Measurements from ENCODE around the gene FBXO46. TPM values are rescaled to one million over a fixed set of nuclear protein-coding genes. Genes with fewer than 3 reads are reported as not detected.

Gene FBXO46
- total and polyA plus RNA-seq, 2 donors (not counting 3 experiments of a cell fraction or from before 2014, with no cell fraction given) = 7.7 to 21.2 TPM

GRCh38 chr19:45763691-45764294, 33.1 kb upstream of the FBXO46 start:
- intact Hi-C loops (cut with micrococcal nuclease) (no loop called here), dilution Hi-C loops (cut with MboI; ENCODE audit: extremely low pct_ligation_motif_present, low sequenced_read_pairs) (no loop called here)
- no peak for TF ChIP-seq POLR2A (IDR thresholded peaks at IDR 0.05; ENCODE audit: low read depth, low read length)
- no peak for TF ChIP-seq POLR2AphosphoS5 (IDR thresholded peaks at IDR 0.05; ENCODE audit: insufficient read depth, low read depth, low read length)
- TF ChIP-seq GATA2 (IDR thresholded peaks at IDR 0.05; ENCODE audit: insufficient read depth, insufficient read length, low read depth, low read length) = no peak
- no peak for TF ChIP-seq MYC (IDR thresholded peaks at IDR 0.05; ENCODE audit: low read depth, low read length)
- TF ChIP-seq FOS (IDR thresholded peaks at IDR 0.05; ENCODE audit: borderline replicate concordance, insufficient read depth, low read length) = no peak
- TF ChIP-seq JUN (IDR thresholded peaks at IDR 0.05; ENCODE audit: borderline replicate concordance, insufficient read depth, insufficient read length, low read depth) = no peak
- no peak for TF ChIP-seq EZH2 (IDR thresholded peaks at IDR 0.05; ENCODE audit: borderline replicate concordance, low read depth, low read length, severe bottlenecking)
- no peak for TF ChIP-seq CTCF (IDR thresholded peaks at IDR 0.05; ENCODE audit: extremely low read depth in 1 of 2, insufficient read depth in 1 of 2, low read depth in 1 of 2, low read length in 2 of 2)
- no peak for TF ChIP-seq MAX (IDR thresholded peaks at IDR 0.05; ENCODE audit: insufficient read depth, insufficient read length)
- Histone ChIP-seq H3K4me3 (replicated peaks in 1 of 3; ENCODE audit: insufficient read depth in 1 of 3, low read depth in 1 of 3, low read length in 3 of 3) (no peak overlapping the region), H3K27me3 (ENCODE audit: control insufficient read depth in 2 of 2, insufficient read depth in 2 of 2, low read length in 2 of 2) (no peaks in the 10 kb centered on the region), H3K4me2 (ENCODE audit: insufficient read depth, low read length) (no peak overlapping the region), H3K9me1 (replicated peaks; ENCODE audit: control insufficient read depth, extremely low read depth, insufficient read depth, low read length) (no peaks in the 10 kb centered on the region), H3K4me1 (ENCODE audit: control insufficient read depth, extremely low read depth, insufficient read depth, low read length) (peaks cover 6% of the 10 kb centered on the region), H3K79me2 (ENCODE audit: control insufficient read depth, insufficient read depth, low read length) (peaks cover 2% of the 10 kb centered on the region), H4K20me1 (replicated peaks; ENCODE audit: control insufficient read depth, extremely low read depth, insufficient read depth, low read length) (no peaks in the 10 kb centered on the region), H3K9ac (replicated peaks; ENCODE audit: extremely low read depth, insufficient read depth, low read length) (no peak overlapping the region), H3K27ac (ENCODE audit: insufficient read depth, low read depth, low read length) (no peak overlapping the region), H2AFZ (ENCODE audit: low read depth, low read length) (no peak overlapping the region), H3K36me3 (ENCODE audit: control insufficient read depth in 2 of 2, extremely low read depth in 1 of 2, insufficient read depth in 2 of 2, low read length in 2 of 2) (no peaks in the 10 kb centered on the region), H3K9me3 (replicated peaks; ENCODE audit: control insufficient read depth, insufficient read depth, low read length) (no peaks in the 10 kb centered on the region)
- ChIA-PET POLR2A (no interaction called here), CTCF (no interaction called here)
- no TSS peak for BruUV-seq (replicated peaks)
- FAIRE-seq = no peak
- DNase-seq (ENCODE audit: low read depth, low spot score) = no peak

Data from endothelial cell of umbilical vein (primary cell).